ENCODE results near the gene MAPK4.
"Not testable (repeated sequence)": the region's sequence is repeated elsewhere in the genome, so short reads cannot be mapped to it uniquely, and the experiment has no call there.

The MAPK4 gene

DNA sequence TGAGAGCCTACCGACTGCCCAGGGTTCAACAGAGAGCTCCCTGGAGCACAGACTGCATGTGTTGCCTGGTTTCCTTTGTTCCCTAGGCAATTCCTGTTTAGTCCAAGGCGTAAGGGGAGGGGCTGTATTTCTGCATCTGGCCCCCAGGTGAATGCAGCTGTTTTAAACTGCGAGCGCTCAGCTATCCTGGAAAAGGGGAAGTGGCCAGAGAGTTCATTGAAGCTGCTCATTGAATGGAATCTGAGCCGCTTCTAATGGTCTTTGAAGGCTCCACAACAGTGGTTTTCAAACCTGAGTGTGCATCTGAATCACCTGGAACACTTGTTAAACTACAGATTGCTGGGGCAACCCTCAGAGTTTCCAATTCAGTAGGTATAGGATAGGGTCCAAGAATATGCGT is 18.1 kb downstream of the MAPK4 start:
- DNase-seq = no peak

DNA sequence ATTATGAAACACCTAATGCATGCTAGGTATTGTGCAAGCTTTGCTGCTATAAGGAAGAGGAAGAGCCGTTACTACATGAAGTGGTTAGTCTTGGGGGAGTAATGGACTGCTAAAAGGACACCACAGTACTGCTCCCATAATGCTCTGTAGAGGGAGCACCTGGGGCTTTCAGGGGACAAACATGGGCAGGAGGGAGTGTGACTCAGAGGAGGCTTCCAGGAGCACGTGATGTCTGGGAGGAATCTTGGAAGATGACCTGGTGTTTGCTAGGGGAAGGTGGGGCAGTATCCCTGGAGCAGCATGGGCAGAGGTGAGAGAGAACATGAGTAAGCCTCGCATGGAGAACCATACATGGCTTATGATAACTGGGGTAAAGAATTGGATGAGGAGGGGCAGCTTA is 18.8 kb downstream of the MAPK4 start:
- no peak for DNase-seq

DNA sequence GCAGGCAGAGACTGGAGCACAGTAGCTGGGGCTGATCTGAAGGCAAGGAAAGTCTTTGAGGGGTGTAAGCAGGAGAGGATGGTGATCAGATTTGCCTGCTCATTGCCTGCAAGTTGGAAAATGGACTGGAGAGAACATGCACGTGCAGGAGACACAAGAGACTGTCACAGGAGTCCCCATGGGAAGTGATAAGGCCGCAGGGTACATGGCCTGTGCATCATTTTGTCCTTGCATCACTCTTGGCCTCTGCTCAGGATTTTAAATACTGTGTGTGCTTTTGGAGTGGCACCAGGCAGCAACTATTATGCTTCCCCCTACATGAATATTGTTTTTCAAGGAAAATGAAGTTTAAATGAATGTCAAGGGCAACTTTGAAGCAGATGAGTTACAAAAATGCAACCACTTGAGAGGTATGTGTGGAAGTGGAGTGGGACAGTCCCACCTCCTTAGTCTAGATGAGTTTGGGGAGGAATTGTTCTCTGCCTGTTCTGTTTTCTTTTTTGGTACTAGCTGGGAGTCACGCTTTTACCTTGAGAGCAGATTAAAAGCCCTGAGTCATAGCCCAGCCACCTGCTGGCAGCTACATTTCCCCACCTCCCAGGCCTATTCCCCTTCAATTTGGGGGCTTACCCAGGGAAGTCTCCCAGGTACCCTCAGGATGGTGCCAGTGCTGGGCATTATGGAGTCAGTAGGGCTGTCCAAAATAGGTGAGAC is 19.3 kb downstream of the MAPK4 start:
- DNase-seq = no peak

DNA sequence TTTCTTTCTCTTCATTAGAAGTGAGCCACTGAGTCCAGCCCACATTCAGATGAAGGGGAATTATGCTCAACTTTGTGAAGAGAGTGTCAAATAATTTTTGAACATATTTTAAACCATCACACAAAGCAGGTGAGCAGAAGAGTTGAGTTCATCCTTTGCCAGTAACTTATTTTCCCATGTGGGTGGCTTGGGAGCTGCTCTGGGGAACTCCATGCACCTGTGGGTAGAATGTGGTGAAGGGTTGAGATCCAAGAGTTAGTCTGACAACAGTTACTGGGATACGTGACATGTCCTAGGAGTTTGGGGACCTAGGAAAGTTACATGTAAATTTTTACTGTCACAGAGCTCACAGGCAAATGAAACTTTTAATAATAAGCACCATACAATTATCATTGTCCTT is 21.6 kb downstream of the MAPK4 start:
- no peak for DNase-seq

DNA sequence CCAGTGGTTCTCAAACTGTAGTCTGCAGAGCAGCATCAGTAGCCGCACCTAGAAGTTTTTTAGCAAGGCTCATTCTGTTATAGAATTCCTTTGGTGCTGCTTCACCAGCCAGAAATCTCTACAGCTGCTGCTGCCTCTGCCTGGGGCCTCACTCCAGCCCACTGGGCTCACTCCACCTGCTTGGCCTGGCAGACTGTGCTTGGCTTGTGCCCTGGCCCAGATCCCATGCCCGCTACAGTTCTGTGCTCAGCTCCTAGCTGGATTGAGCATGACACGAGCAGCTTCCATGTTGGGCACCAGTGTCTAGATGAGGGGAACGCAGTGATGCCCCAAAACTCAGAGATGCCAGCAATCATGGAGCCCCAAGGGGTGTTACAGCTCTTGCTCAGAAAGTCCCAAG is 22.6 kb downstream of the MAPK4 start:
- DNase-seq = no peak

DNA sequence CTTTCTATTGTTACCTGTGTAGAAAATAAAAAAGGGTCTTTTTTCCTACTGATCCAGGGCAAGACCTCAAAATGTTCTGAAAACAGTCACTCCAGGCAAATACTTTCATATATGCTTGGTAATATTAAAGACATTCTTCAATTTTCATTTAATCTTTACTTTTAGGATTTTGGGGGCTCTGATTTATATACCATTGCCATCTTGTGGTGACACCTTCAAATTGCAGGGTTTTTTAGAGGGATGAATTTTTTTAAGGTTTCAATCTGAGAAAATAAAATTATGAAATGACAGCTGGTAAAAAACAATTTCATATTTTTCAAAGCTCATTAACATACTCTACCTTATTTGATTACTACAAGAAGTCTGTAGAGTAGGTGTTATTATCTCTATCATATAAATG is 26.8 kb downstream of the MAPK4 start:
- no peak for DNase-seq

DNA sequence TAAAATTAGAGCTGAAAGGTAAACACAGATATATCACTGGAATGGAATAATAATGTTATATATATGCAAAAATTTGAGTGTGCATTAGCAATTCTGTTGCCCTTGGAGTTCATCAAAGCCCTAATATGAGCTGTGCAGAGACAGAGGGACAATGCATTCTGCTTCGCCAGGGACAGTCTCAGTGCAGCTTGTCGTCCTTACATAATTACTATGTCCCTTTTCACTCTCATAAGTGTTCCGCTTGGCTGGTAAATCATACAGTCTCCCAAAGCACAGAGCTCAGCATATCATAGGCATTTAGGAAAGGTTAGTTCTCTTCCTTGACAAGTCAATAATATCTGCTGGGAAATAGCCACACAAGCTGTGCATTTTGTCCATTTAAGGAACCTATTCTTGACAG is 30.7 kb downstream of the MAPK4 start:
- DNase-seq = no peak

DNA sequence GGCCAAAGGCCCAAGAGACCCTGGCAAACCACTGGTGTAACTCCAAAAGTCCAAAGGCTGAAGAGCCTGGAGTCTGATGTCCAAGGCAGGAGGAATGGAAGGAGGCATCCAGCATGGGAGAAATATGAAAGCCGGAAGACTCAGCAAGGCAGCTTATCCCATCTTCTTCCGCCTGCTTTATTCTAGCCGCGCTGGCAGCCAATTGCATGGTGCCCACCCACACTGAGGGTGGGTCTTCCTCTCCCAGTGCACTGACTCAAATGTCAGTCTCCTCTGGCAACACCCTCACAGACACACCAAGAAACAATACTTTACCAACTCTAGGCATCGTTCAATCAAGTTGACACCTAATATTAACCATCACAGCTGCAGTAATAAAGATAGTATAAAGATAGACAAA is 34.1 kb downstream of the MAPK4 start:
- DNase-seq = no peak

DNA sequence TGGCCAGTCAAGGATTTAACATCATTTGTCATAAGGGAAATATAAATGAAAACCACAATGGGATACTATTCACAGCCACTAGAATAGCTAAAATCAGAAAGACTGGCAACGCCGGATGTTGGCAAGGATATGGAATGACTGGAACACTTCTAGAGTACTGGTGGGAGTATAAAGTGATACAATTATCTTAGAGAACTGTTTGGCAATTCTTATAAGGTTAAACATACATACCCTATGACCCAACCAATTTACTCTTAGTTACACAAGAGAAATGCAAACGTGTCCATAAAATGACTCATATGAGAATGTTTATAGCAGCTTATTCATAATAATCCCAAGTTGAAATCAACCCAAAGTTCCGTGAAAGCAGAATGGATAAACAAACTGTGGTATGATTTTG is 35.1 kb downstream of the MAPK4 start:
- no peak for DNase-seq

DNA sequence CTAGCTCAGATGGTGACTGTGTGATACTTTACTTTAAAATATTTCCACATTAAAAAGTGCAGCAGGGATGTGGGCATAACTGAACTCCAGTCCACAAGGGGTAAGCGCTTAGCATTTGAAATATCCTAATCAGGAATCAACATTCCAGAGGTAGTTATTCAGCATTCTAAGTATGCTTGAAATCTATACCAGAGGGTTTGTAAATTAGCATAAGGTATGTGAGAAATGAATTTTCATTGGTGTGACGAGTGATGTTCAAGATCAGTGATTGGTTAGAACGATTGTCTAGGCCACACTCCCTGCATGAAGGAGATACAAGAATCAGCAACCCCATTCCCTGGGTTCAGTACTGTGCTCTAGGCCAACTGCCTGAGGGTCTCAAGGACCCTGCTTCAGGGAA is 42.6 kb downstream of the MAPK4 start:
- peak; percentile 14 for DNase-seq

DNA sequence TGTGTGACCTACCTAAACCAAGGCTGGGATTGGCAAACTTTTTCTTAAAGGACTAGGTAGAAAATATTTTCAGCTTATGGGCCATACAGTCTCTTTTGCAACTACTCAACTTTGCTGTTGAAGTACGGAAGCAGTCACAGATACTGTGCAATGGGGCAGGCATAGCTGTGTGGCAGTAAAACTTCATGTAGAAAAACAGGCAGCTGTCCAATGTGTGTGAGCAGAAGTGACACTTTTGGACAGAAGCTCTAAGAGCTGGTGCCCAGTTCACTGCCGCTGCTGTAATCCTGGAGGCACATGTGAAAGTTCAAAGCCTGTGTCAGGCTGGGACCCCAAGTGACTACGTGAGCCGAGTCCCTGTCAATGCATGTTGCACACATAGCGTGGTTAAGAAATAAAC is 46.7 kb downstream of the MAPK4 start:
- no peak for DNase-seq

DNA sequence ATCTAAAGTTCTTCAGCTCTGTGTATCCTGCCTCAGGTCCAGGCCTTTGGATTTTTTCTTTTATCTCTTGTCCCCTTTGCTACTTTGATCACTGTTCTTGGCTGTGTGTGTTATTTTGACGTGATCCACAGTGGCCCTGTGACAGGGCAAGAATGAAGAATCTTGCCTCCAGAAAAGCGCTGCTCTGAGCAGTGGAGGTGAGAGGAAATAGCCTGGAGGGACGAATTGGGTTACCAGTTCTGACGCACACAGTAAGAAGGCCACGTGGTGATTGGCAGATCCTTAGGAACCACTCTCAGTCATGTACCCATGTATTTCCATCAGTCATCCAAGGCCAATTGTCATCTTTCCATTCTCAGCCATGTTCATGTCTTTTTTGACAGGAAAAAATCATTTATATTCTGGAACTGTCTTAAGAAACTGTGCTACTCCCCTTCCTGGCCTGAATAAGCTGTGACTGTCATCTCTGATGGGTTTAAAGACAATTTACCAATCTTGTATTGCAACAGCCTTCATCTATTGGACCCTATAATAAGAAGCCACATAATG is 47.6 kb downstream of the MAPK4 start:
- no peak for DNase-seq

DNA sequence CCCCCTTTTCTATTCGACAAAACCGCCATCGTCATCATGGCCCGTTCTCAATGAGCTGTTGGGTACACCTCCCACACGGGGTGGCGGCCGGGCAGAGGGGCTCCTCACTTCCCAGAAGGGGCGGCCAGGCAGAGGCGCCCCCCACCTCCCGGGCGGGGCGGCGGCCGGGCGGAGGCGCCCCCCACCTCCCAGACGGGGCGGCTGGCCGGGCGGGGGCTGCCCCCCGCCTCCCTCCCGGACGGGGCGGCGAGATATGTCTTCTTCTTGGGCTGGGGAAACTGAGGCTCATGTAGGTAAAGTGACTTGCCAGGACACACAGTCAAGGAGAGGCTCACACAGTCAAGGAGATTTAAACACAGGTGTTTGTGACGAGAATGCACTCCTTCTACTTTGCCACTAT is 49.3 kb downstream of the MAPK4 start:
- DNase-seq = not testable (repeated sequence)

DNA sequence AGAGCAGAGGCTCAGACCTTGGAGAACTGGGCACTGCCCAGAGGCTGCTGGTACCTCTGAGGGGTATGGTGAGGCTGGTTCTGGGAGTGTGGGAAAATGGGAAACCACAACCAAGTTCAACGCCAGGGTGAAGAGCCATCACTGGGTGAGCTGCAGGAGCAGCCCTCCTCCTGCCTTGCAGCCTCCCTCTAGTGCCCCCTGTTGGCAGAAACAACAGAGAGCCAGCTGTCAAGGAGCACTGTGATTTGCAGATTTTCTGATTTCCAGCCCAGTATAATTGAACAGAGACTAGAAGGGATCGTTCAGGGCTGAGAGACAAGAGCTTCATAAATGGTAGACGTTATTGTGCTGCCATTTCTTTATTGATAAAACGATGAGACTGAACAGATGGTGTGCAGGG is 50.5 kb downstream of the MAPK4 start:
- no peak for DNase-seq

DNA sequence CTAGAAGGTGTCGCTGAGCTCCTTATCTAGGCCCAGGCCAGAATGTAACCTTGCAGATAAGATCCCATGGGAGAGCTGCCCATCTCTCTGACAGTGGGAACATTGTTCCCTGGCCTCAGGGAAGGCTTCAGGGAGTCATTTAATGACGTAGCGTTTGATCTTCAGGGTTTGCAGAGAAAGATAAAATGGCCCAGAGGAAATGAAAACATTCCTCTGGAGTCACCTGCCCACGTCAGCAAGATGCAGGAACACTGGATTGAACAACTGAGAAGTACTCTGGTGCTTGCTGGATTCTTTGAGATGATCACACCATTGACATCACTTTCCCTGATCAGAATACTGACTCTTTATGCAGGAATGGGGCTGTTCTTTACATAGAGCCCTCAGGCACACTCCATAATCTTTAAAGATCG is 51.6 kb downstream of the MAPK4 start:
- DNase-seq = no peak

DNA sequence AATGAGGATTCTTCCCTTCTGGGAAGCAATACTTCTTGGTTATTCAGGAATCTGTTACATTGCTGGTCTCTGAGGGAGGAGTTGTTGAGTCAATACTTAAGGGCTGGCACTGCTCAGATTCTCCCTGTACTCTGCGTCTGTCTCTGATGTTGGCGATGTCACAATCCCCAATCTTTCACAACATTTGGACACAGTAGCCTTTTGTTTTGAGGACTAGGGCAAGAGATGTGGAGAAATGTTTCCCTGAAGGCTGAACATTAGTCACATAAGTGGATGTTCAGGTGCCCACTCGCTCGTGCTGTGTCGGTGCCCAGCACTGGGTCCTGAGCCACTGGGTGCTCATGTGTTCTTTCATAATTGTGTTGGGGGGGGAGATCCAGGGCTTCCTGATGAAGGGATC is 55.0 kb downstream of the MAPK4 start:
- no peak for DNase-seq

DNA sequence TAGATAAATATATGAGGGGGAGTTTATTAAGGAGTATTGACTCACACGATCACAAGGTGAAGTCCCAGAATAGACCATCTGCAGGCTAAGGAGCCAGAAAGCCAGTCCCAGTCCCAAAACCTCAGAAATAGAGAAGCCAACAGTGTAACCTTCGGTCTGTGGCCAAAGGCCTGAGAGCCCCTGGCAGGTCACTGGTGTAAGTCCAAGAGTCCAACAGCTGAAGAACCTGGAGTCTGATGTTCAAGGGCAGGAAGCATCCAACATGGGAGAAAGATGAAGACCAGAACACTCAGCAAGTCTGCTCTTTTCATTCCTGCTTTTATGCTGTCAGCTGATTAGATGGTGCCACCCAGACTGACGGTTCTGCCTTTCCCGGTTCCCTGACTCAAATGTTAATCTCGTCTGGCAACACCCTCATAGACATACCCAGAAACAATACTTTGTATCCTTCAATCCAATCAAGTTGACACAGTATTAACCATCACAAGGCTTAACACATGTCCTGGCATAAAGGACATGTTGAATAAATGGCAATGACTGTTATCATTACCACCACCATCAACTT is 56.7 kb downstream of the MAPK4 start:
- DNase-seq = no peak

DNA sequence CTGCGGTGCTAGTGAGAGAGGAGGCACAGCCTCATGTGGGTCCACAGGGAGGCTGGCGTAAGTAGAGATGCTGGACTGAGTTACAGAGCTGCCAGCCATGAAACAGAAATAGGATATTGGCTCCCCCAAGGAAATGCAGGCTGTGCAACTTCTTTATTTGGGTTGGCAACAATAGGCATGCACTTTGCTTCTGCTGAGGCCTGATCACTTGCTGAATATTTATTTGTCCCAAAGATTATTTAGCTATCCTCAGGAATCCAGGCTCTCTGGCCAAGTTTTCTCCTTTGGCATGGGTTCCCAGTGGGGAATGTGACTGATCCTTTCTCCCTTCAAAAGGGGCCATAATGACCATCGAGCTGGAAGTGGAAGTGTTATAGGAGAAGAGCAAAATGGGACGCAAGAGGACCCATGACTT is 60.0 kb downstream of the MAPK4 start:
- no peak for DNase-seq

DNA sequence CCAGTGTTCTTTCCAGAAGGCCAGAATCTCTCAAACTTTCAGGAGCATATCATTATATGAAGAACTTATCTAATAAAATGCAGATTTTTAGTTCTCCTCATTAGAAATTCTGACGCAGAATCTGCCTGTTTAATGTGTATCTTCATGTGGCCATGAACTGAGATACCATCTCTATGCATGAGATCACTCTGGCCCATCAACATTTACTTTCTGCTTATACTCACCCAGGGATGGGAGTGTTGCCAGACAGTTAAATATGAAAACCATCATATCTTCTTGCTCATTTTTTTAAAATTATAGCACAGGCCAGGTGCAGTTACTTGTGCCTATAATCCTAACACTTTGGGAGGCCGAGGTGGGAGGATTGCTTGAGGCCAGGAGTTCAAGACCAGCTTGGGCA is 60.4 kb downstream of the MAPK4 start:
- no peak for DNase-seq

DNA sequence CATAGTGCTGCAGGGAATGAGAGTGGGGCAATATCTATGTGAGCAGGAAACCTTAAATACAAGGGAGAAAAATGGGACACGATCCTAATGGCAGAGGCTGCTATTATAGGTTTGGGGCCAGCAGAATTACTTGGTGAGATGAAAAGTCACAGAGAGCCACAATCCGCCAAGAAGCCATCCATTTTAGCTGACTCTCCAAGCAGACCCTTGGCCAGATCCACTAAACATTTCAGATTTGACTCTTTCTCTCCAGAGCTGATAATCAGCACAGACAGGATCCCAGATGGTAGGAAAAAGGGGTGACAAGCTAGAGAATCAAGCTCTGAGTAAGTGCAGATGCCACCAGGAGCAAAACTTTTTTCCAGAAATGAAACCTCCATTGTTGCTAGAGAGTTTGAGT is 61.5 kb downstream of the MAPK4 start:
- DNase-seq = no peak

DNA sequence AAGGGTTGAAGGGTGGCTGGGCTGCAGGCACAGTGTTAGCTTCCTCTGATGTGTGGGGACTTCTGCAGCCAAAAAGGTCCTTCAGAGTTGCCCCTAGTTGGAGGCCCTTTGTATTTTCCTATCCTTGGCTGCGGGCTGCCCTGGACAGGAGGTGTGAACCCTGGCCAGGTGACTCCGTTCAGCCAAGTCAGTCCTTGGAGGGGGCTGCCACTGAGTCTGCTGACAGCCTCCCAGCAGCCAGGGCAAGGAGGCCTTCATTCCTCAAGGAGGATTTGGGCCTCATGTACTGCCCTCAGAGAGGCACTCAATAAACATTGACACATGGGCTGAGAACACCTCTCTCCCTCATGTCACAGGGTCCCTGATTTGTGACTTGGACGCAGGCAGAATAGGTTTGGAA is 62.4 kb downstream of the MAPK4 start:
- DNase-seq = no peak

DNA sequence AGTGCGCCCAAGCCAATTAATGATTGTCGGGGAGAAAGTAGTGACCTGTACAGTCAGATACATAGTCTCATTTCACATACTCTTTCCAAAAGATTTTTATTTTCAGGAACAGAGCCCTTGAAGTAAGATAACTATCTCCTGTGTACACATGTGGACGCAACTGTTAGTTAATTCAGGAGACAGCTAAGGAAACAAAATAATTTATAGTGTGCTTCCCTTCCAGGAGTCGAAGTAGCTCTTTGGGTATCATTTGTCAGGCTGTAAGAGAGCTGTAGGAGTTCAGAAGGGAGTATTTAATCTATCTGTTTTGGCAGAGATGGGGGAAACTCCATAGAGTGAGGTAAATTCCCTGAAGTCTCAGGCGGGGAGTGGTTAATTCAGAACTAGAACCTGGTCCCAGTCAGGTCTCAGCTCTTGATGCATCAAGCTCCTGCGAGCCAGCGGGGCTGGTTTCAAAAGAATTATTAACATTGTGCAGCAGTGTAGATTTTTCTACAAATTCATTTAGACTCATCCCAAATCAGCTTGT is 63.0 kb downstream of the MAPK4 start:
- no peak for DNase-seq

DNA sequence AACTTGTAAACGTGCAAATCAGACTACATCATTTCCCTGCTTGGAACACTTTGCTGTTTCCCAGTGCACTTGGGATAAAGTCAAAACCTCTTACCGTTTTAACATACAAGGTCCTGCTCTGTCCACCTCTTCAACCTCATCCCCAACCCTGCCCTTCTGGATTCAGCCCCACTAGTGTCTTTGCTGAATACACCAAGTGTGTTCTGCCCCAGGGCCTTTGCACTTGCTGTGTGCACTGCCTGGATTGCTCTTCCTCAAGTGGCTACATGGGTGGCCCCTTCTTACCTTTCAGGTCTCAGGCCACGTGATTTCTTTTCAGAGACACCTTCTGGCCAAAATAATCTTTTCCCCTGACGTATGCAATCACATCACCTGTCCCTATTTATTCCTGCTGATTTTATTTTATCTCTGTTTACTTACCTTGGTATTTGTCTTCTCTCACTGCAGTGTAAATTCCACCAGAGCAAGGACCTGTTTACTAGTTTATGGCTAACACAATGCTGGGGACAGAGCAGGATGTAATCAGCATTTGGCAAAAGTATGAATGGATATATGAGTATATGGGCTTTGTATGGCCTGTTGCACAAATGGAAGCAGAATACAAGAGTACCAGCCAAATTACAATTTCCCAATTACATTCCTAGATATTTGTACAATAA is 63.9 kb downstream of the MAPK4 start:
- DNase-seq = no peak

DNA sequence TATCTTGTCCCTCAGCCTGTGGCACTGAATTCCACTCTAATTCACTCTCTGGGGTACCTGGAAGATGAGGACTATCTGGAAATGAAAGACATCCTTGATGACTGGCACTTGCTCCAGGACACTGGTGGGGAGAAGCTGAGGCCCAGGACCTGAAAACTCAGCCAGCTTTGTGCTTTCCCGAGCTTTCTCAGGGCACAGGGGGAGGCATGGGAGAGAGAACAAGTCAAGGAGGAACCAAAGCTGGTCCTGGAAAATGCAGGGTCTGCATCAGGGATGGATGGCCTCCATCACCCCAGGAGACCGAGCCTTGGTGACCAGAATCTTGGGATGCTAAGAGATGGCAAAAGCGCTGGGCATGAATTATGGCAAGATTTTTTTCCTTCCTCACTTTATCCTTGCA is 65.1 kb downstream of the MAPK4 start:
- no peak for DNase-seq
